ENCODE measurements around the gene RPA1. TPM values are rescaled to one million over a fixed set of nuclear protein-coding genes. Genes with fewer than 3 reads are reported as not detected.

Gene RPA1
- total RNA-seq, 1 experiment from 2014 or later, result 158 TPM

GRCh38 chr17:1793447-1793806 is 36.4 kb upstream of the RPA1 start (continued):
- no peak for TF ChIP-seq ZNF281 (CRISPR knock-in tag; IDR thresholded peaks at IDR 0.05)
- TF ChIP-seq RELA (CRISPR knock-in tag; IDR thresholded peaks at IDR 0.05; ENCODE audit: borderline replicate concordance), result no peak
- no peak for TF ChIP-seq IRF1 (CRISPR knock-in tag; IDR thresholded peaks at IDR 0.05)
- no peak for TF ChIP-seq ZMAT4 (CRISPR knock-in tag; IDR thresholded peaks at IDR 0.05)

GRCh38 chr17:1796800-1797199 is 33.0 kb upstream of the RPA1 start:
- DNase-seq (ENCODE audit: low spot score) (no peak), ATAC-seq (no peak)
- H3K27ac Mint-ChIP-seq, result no peak overlapping the region
- no peaks in the 10 kb centered on the region for H3K27me3 Mint-ChIP-seq (ENCODE audit: low read depth)
- no peaks in the 10 kb centered on the region for H3K9me3 Mint-ChIP-seq
- H3K4me3 Mint-ChIP-seq, result no peak overlapping the region
- no peaks in the 10 kb centered on the region for H3K4me1 Mint-ChIP-seq
- CTCF ChIA-PET, result interaction anchor here (1.0 kb wide), 1 partner anchor 76 kb away, joined by 3 read pairs; no protein-coding TSS in a partner anchor
- H3K36me3 Mint-ChIP-seq, result peaks cover 17% of the 10 kb centered on the region
- POLR2A ChIA-PET, result interaction anchor here (0.6 to 0.7 kb wide), 2 partner anchors 34 to 44 kb away, joined by 3 to 4 read pairs; no protein-coding TSS in a partner anchor
- TF ChIP-seq USF2 (CRISPR knock-in tag; IDR thresholded peaks at IDR 0.05) (no peak), MXD4 (CRISPR knock-in tag; IDR thresholded peaks at IDR 0.05; ENCODE audit: borderline replicate concordance) (no peak), HMGXB4 (CRISPR knock-in tag; IDR thresholded peaks at IDR 0.05) (no peak), ATF2 (CRISPR knock-in tag; IDR thresholded peaks at IDR 0.05; ENCODE audit: borderline replicate concordance, low read depth) (no peak), FOXP1 (CRISPR knock-in tag; IDR thresholded peaks at IDR 0.05; ENCODE audit: borderline replicate concordance) (no peak), SP1 (CRISPR knock-in tag; conservative IDR thresholded peaks at IDR 0.05) (no peak), ZNF425 (CRISPR knock-in tag; conservative IDR thresholded peaks at IDR 0.05) (no peak), SOX15 (CRISPR knock-in tag; IDR thresholded peaks at IDR 0.05) (no peak), TEAD4 (CRISPR knock-in tag; IDR thresholded peaks at IDR 0.05) (no peak), EMX1 (CRISPR knock-in tag; IDR thresholded peaks at IDR 0.05) (no peak), ZNF512 (CRISPR knock-in tag; IDR thresholded peaks at IDR 0.05; ENCODE audit: borderline replicate concordance) (no peak), PRRX2 (CRISPR knock-in tag; IDR thresholded peaks at IDR 0.05) (no peak), ZNF416 (CRISPR knock-in tag; IDR thresholded peaks at IDR 0.05) (no peak), JUN (CRISPR knock-in tag; IDR thresholded peaks at IDR 0.05) (no peak), ZNF532 (CRISPR knock-in tag; IDR thresholded peaks at IDR 0.05; ENCODE audit: borderline replicate concordance) (no peak)

All from WTC11 (cell line).